ENCODE measurements around the gene DPP9.
A peak's percentile ranks its signal among the peaks of the same experiment; 100 is the strongest.
"Not testable (repeated sequence)": the region's sequence is repeated elsewhere in the genome, so short reads cannot be mapped to it uniquely, and the experiment has no call there.

Gene DPP9

GRCh38 chr19:4723595-4724514 is at the start of gene DPP9:
Gene DPP9 (minus strand): TSS chr19:4723842. CDS start chr19:4719906, 3,936 bp downstream.
- DNase-seq (ENCODE audit: low read depth): peak; percentile 93

GRCh38 chr19:4773047-4773640 is 49.5 kb upstream of the DPP9 start:
- no peak for DNase-seq (ENCODE audit: low read depth)

GRCh38 chr19:4772566-4772965 is 48.9 kb upstream of the DPP9 start:
- no peak for DNase-seq (ENCODE audit: low read depth)

- peak; percentile 44 for DNase-seq (ENCODE audit: low read depth)
Observed at GRCh38 chr19:4768934-4769777, 45.5 kb upstream of the DPP9 start.

- no peak for DNase-seq (ENCODE audit: low read depth)
Observed at GRCh38 chr19:4764393-4764660, 40.7 kb upstream of the DPP9 start.

GRCh38 chr19:4763021-4763420 is 39.4 kb upstream of the DPP9 start:
- DNase-seq (ENCODE audit: low read depth): no peak

- no peak for DNase-seq (ENCODE audit: low read depth)
Observed at GRCh38 chr19:4760285-4760650, 36.6 kb upstream of the DPP9 start.

GRCh38 chr19:4759388-4760284 is 36.0 kb upstream of the DPP9 start:
- DNase-seq (ENCODE audit: low read depth): peak; percentile 28

- DNase-seq (ENCODE audit: low read depth): no peak
Observed at GRCh38 chr19:4758659-4759058, 35.0 kb upstream of the DPP9 start.

GRCh38 chr19:4758082-4758481 is 34.4 kb upstream of the DPP9 start:
- DNase-seq (ENCODE audit: low read depth): no peak

GRCh38 chr19:4755459-4755858 is 31.8 kb upstream of the DPP9 start:
- no peak for DNase-seq (ENCODE audit: low read depth)

- DNase-seq (ENCODE audit: low read depth): no peak
Observed at GRCh38 chr19:4754248-4754647, 30.6 kb upstream of the DPP9 start.

- DNase-seq (ENCODE audit: low read depth): no peak
Observed at GRCh38 chr19:4749870-4750590, 26.4 kb upstream of the DPP9 start.

GRCh38 chr19:4748589-4748988 is 24.9 kb upstream of the DPP9 start:
- no peak for DNase-seq (ENCODE audit: low read depth)

GRCh38 chr19:4748185-4748584 is 24.5 kb upstream of the DPP9 start:
- DNase-seq (ENCODE audit: low read depth): no peak

GRCh38 chr19:4745986-4746385 is 22.3 kb upstream of the DPP9 start:
- no peak for DNase-seq (ENCODE audit: low read depth)

- DNase-seq (ENCODE audit: low read depth): not testable (repeated sequence)
Observed at GRCh38 chr19:4745175-4745574, 21.5 kb upstream of the DPP9 start.

GRCh38 chr19:4744451-4745174 is 21.0 kb upstream of the DPP9 start:
- DNase-seq (ENCODE audit: low read depth): no peak

- DNase-seq (ENCODE audit: low read depth): no peak
Observed at GRCh38 chr19:4742723-4743646, 19.3 kb upstream of the DPP9 start.

All from stimulated activated CD8-positive, alpha-beta memory T cell treated with anti-CD3 and anti-CD28 coated beads, Interleukin-12 subunit alpha, Interleukin-12 subunit beta, amount 100 ng/mL, for 4 hours (primary cell).